ENCODE data around the gene CDC73.

DNA sequence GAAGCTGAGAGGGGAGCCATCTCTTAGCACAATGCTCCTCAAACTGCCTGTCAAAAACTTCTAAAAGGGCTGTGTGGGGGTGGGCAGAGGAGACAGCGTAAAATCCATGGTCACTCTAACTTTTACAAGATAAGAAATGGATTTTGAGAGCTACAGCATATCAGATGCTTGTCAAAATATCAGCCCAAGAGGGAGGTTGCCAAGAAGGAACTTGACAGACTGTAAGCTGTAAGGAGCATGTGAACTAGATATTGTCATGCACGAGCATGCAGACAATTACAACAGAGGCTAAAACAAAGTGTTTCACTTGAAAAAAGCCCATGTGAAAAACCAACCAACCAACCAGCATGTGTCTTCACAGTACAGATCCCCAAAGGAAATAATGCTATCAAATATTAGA lies 171.9 kb downstream of the CDC73 start:
- TF ChIP-seq, protein P1, sequence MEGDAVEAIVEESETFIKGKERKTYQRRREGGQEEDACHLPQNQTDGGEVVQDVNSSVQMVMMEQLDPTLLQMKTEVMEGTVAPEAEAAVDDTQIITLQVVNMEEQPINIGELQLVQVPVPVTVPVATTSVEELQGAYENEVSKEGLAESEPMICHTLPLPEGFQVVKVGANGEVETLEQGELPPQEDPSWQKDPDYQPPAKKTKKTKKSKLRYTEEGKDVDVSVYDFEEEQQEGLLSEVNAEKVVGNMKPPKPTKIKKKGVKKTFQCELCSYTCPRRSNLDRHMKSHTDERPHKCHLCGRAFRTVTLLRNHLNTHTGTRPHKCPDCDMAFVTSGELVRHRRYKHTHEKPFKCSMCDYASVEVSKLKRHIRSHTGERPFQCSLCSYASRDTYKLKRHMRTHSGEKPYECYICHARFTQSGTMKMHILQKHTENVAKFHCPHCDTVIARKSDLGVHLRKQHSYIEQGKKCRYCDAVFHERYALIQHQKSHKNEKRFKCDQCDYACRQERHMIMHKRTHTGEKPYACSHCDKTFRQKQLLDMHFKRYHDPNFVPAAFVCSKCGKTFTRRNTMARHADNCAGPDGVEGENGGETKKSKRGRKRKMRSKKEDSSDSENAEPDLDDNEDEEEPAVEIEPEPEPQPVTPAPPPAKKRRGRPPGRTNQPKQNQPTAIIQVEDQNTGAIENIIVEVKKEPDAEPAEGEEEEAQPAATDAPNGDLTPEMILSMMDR (IDR thresholded peaks at IDR 0.05) = no peak
- TF ChIP-seq POLR2A (IDR thresholded peaks at IDR 0.05) = no peak

Measured in body of pancreas (tissue), 4 donors.